Activated CD4-positive, alpha-beta memory T cell treated with anti-CD3 and anti-CD28 coated beads for 36 hours (primary cell): ENCODE results near the gene KDM4B. TPM values are rescaled to one million over a fixed set of nuclear protein-coding genes. Genes with fewer than 3 reads are reported as not detected.
"Not testable (repeated sequence)": the region's sequence is repeated elsewhere in the genome, so short reads cannot be mapped to it uniquely, and the experiment has no call there.

ENCODE experiments used
- CTCF ChIA-PET: fragments of 350-600 bp; sonication (Branson Sonifier 250); formaldehyde crosslinking; loops from one replicate; lab custom pipeline; 2021; ENCODE audit warnings: antibody characterized with exemption, inconsistent platforms; lab: Charles Lee
- POLR2A ChIA-PET: fragments of 350-600 bp; sonication (Branson Sonifier 250); formaldehyde crosslinking; loops from one replicate; lab custom pipeline; 2021; ENCODE audit warnings: antibody characterized with exemption; lab: Charles Lee
- DNase-seq: peaks from one replicate; pipeline ENCODE4 v3.0.0-alpha.2; 2020
- H3K27ac Mint-ChIP-seq: one replicate; pipeline ENCODE4 v1.8.0; 2021; ENCODE audit warnings: mixed read lengths
- H3K27me3 Mint-ChIP-seq: one replicate; pipeline ENCODE4 v1.8.0; 2021; ENCODE audit warnings: mixed read lengths
- H3K36me3 Mint-ChIP-seq: one replicate; pipeline ENCODE4 v1.8.0; 2021; ENCODE audit warnings: mixed read lengths
- H3K4me1 Mint-ChIP-seq: one replicate; pipeline ENCODE4 v1.8.0; 2021; ENCODE audit warnings: low read depth, mixed read lengths
- H3K4me3 Mint-ChIP-seq: one replicate; pipeline ENCODE4 v1.8.0; 2021; ENCODE audit warnings: mild to moderate bottlenecking, mixed read lengths
- H3K9me3 Mint-ChIP-seq: one replicate; pipeline ENCODE4 v1.8.0; 2021; ENCODE audit warnings: mixed read lengths
- intact Hi-C: fragments of 100-400 bp; cut with micrococcal nuclease; formaldehyde crosslinking; loops from one replicate; pipeline ENCODE4 v1.15.1; 2023
- microRNA-seq: library from miRNA; unstranded; fragments of <30 nt; microRNA quantifications from one replicate; pipeline ENCODE4 v1.2.0, GENCODE V29; 2022; ENCODE audit warnings: borderline number of aligned reads, borderline microRNAs expressed, borderline replicate concordance
- total RNA-seq, 2 experiments: library from RNA; stranded (reverse); gene quantifications; one replicate each; pipeline ENCODE4 v1.2.3, GENCODE V29; 2021

The KDM4B gene
- total RNA-seq, 2 experiments from 2014 or later, result 19.2 to 20.6 TPM

DNA sequence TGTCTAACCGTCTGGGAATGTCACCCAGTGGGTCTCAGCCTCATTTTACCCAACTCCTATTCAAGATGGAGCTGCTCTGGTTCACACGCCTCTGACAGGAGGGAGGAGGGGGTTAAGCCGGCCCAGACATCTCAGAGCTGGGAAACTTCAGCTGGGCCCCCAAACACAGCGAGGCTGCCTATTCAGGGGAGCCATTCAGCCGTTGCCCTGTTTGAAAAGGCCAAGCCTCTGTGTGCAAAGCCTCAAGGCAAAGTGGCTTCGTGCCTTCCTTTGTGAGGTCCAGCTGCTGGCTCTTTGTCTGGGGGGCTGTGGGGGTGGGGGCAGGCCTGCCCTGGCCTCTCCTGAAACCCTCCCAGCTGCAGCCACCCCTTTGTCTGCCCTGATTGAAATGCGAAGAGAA lies 224.3 kb downstream of the KDM4B start:
- DNase-seq, result no peak
- ChIA-PET POLR2A (no interaction called here), CTCF (interaction anchor here (0.7 kb wide), 1 partner anchor 185 kb away, joined by 3 read pairs; no protein-coding TSS in a partner anchor)
- Mint-ChIP-seq H3K4me3 (no peak overlapping the region), H3K27me3 (peaks cover 3% of the 10 kb centered on the region), H3K36me3 (no peaks in the 10 kb centered on the region), H3K9me3 (peaks cover 2% of the 10 kb centered on the region), H3K4me1 (no peaks in the 10 kb centered on the region), H3K27ac (no peak overlapping the region)
- intact Hi-C loops, result no loop called here

DNA sequence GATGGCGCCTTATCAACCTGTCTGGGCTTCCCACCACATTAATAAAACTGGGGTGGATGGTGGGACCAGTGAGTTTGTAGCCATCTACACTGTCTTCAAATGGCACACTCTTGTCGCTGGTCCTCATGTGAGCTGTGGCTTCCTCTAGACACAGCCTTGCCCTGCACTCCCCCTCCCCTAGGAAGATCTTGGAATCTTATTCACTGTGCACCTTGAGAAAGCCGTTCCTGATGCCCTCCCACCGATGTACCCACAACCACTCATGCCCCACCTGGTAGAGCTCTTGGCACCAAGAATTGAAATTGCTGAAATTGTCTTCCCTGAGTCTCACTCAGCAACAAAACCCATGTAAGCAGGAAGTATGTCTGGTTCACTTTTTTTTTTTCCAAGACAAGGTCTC lies 225.7 kb downstream of the KDM4B start:
- no peak overlapping the region for H3K27ac Mint-ChIP-seq
- H3K4me3 Mint-ChIP-seq, result no peak overlapping the region
- ChIA-PET CTCF (no interaction called here), POLR2A (no interaction called here)
- no peaks in the 10 kb centered on the region for H3K36me3 Mint-ChIP-seq
- H3K27me3 Mint-ChIP-seq, result no peaks in the 10 kb centered on the region
- no peak for DNase-seq
- H3K4me1 Mint-ChIP-seq, result no peaks in the 10 kb centered on the region
- intact Hi-C loops, result no loop called here
- H3K9me3 Mint-ChIP-seq, result peaks cover 3% of the 10 kb centered on the region

DNA sequence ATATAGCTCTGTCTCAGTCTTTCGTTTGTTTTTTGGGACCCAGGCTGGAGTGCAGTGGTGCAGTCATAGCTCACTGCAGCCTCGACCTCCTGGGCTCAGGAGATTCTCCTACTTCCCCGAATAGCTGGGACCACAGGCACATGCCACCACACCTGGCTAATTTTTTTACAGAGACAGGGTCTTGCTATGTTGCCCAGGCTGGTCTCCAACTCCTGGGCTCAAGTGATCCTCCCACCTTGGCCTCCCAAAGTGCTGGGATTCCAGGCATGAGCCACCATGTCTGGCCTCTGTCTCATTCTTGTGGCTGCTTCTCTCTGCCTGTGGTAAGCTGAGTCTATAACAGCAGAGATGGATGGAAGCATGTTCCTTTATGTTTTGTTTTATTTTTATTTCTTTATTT lies 226.7 kb downstream of the KDM4B start:
- H3K4me1 Mint-ChIP-seq, H3K27me3 Mint-ChIP-seq, H3K27ac Mint-ChIP-seq, H3K4me3 Mint-ChIP-seq, DNase-seq, CTCF ChIA-PET, POLR2A ChIA-PET, H3K36me3 Mint-ChIP-seq, intact Hi-C loops: not testable (repeated sequence)
- peaks cover 11% of the 10 kb centered on the region for H3K9me3 Mint-ChIP-seq

- intact Hi-C loops, result no loop called here
- no peak for DNase-seq
- ChIA-PET POLR2A (no interaction called here), CTCF (no interaction called here)
- Mint-ChIP-seq H3K9me3 (peaks cover 19% of the 10 kb centered on the region), H3K4me3 (no peak overlapping the region), H3K36me3 (peaks cover 2% of the 10 kb centered on the region), H3K4me1 (no peaks in the 10 kb centered on the region), H3K27ac (no peak overlapping the region), H3K27me3 (no peaks in the 10 kb centered on the region)
These were observed 227.9 kb downstream of the KDM4B start for GRCh38 chr19:5196832-5197231.

- Mint-ChIP-seq H3K4me3 (no peak overlapping the region), H3K27me3 (no peaks in the 10 kb centered on the region), H3K36me3 (peaks cover 5% of the 10 kb centered on the region), H3K9me3 (peaks cover 26% of the 10 kb centered on the region), H3K4me1 (no peaks in the 10 kb centered on the region), H3K27ac (no peak overlapping the region)
- no peak for DNase-seq
- POLR2A ChIA-PET, result no interaction called here
- CTCF ChIA-PET, result no interaction called here
- intact Hi-C loops, result no loop called here
These were observed 231.9 kb downstream of the KDM4B start for GRCh38 chr19:5200844-5201243.

- peaks cover 5% of the 10 kb centered on the region for H3K36me3 Mint-ChIP-seq
- H3K27me3 Mint-ChIP-seq, result no peaks in the 10 kb centered on the region
- intact Hi-C loops, result no loop called here
- CTCF ChIA-PET, result no interaction called here
- no peak overlapping the region for H3K4me3 Mint-ChIP-seq
- H3K27ac Mint-ChIP-seq, result no peak overlapping the region
- H3K4me1 Mint-ChIP-seq, result no peaks in the 10 kb centered on the region
- POLR2A ChIA-PET, result no interaction called here
- peaks cover 26% of the 10 kb centered on the region for H3K9me3 Mint-ChIP-seq
- DNase-seq, result no peak
These were observed 233.6 kb downstream of the KDM4B start for GRCh38 chr19:5202553-5202952.

Small RNA genes within 50 kb of the gene (microRNA-seq; reads per million reads assigned to microRNA genes)
- 1.2 reads per million for gene MIR4747

Other genes starting within 250 kb of the KDM4B start
- 10 to 100 TPM; 54.8 to 57.5 TPM for gene DPP9, start 245.3 kb upstream of the KDM4B start, total RNA-seq
- gene FEM1A, start 177.4 kb upstream of the KDM4B start, total RNA-seq, result 1 to 10 TPM; 9.2 to 9.3 TPM
- 10 to 100 TPM; 24.0 to 25.4 TPM for gene TICAM1, start 137.4 kb upstream of the KDM4B start, total RNA-seq
- gene PLIN3, start 101.4 kb upstream of the KDM4B start, total RNA-seq, result 10 to 100 TPM; 36.6 to 37.7 TPM
- under 1 TPM in 1 of 2 experiments, not detected in 1; 0.12 TPM for gene ARRDC5, start 66.2 kb upstream of the KDM4B start, total RNA-seq
- 100 to 1,000 TPM; 118 to 119 TPM for gene UHRF1, start 59.6 kb upstream of the KDM4B start, total RNA-seq